Mesendoderm (in vitro differentiated cells): ENCODE measurements around the gene TYW1B.
"Not testable (repeated sequence)": the region's sequence is repeated elsewhere in the genome, so short reads cannot be mapped to it uniquely, and the experiment has no call there.

Experiments
- DNase-seq: peaks from one replicate; pipeline ENCODE4 v3.0.0; 2013
- H2AK5ac ChIP-seq: 2 replicates; pipeline ENCODE4 v1.6.1; 2013; ENCODE audit warnings: low read length, inconsistent platforms
- H2BK120ac ChIP-seq: 2 replicates; pipeline ENCODE4 v1.6.1; 2013; ENCODE audit warnings: low read depth, mild to moderate bottlenecking, low read length, moderate library complexity, mixed read lengths
- H2BK15ac ChIP-seq: replicated peaks from 2 replicates; pipeline ENCODE4 v1.6.1; 2013; ENCODE audit warnings: low read depth, mild to moderate bottlenecking, moderate library complexity
- H2BK5ac ChIP-seq: 2 replicates; pipeline ENCODE4 v1.6.1; 2013; ENCODE audit warnings: low read length, inconsistent platforms
- H3K18ac ChIP-seq: 2 replicates; pipeline ENCODE4 v1.6.1; 2013; ENCODE audit warnings: mild to moderate bottlenecking, low read length, mixed read lengths
- H3K23ac ChIP-seq: one replicate; pipeline ENCODE4 v1.6.1; 2013; ENCODE audit warnings: low read length
- H3K27ac ChIP-seq: 2 replicates; pipeline ENCODE4 v1.5.1; 2013; ENCODE audit warnings: low read depth, mild to moderate bottlenecking, inconsistent platforms, low read length, moderate library complexity
- H3K27me3 ChIP-seq: 2 replicates; pipeline ENCODE4 v1.6.1; 2013; ENCODE audit warnings: low read length, control low read depth, mild to moderate bottlenecking, inconsistent platforms; ENCODE audit not compliant: insufficient read depth, poor library complexity
- H3K36me3 ChIP-seq: 2 replicates; pipeline ENCODE4 v1.6.1; 2013; ENCODE audit warnings: low read length, inconsistent platforms; ENCODE audit not compliant: control insufficient read depth, insufficient read depth
- H3K4ac ChIP-seq: one replicate; pipeline ENCODE4 v1.6.1; 2013; ENCODE audit warnings: low read depth, mild to moderate bottlenecking, low read length, moderate library complexity
- H3K4me1 ChIP-seq: 2 replicates; pipeline ENCODE4 v1.6.1; 2013; ENCODE audit warnings: low read depth, low read length, inconsistent platforms; ENCODE audit not compliant: control insufficient read depth
- H3K4me2 ChIP-seq: 2 replicates; pipeline ENCODE4 v1.6.1; 2013; ENCODE audit warnings: low read length
- H3K4me3 ChIP-seq: 2 replicates; pipeline ENCODE4 v1.5.1; 2013; ENCODE audit warnings: mild to moderate bottlenecking, low read length
- H3K56ac ChIP-seq: one replicate; pipeline ENCODE4 v1.6.1; 2013; ENCODE audit warnings: low read length
- H3K79me1 ChIP-seq: 2 replicates; pipeline ENCODE4 v1.6.1; 2013; ENCODE audit warnings: low read length, inconsistent platforms
- H3K79me2 ChIP-seq: 2 replicates; pipeline ENCODE4 v1.6.1; 2013; ENCODE audit warnings: mild to moderate bottlenecking, low read length; ENCODE audit not compliant: control insufficient read depth, insufficient read depth
- H3K9ac ChIP-seq: 2 replicates; pipeline ENCODE4 v1.6.1; 2013; ENCODE audit warnings: low read length, inconsistent platforms
- H4K5ac ChIP-seq: one replicate; pipeline ENCODE4 v1.6.1; 2013; ENCODE audit warnings: low read length
- H4K8ac ChIP-seq: one replicate; pipeline ENCODE4 v1.6.1; 2013; ENCODE audit warnings: low read depth, mild to moderate bottlenecking, control low read depth, low read length, moderate library complexity
- WGBS: extraction: QIAGEN DNeasy Blood & Tissue Kit; methylation state at CpG from one replicate; pipeline ENCODE4 v1.1.7; 2013; ENCODE audit warnings: low lambda C conversion rate, missing lambda C conversion rate; ENCODE audit not compliant: insufficient coverage; ENCODE audit errors: extremely low coverage; 5-methylcytosine and 5-hydroxymethylcytosine counted together

Gene TYW1B

GRCh38 chr7:72760602-72761001 lies 67.4 kb downstream of the TYW1B start:
- Histone ChIP-seq H3K27ac (no peak overlapping the region), H3K4me2 (no peak overlapping the region), H2BK15ac (no peak overlapping the region), H3K79me1 (no peaks in the 10 kb centered on the region), H2BK5ac (no peak overlapping the region), H3K4me3 (no peak overlapping the region), H2AK5ac (no peak overlapping the region), H3K4me1 (no peaks in the 10 kb centered on the region), H3K36me3 (no peaks in the 10 kb centered on the region), H4K5ac (no peak overlapping the region), H2BK120ac (no peak overlapping the region), H3K23ac (no peak overlapping the region), H3K4ac (no peak overlapping the region), H3K9ac (no peak overlapping the region), H3K18ac (no peak overlapping the region), H3K56ac (no peak overlapping the region), H3K27me3 (no peaks in the 10 kb centered on the region), H3K79me2 (no peaks in the 10 kb centered on the region), H4K8ac (no peak overlapping the region)
- DNase-seq, result no peak
- no CpG with 5 or more reads among the region's 2 CpGs for WGBS

GRCh38 chr7:72754312-72754711 lies 73.7 kb downstream of the TYW1B start:
- H2BK15ac ChIP-seq, result no peak overlapping the region
- H3K79me1 ChIP-seq, result no peaks in the 10 kb centered on the region
- no peaks in the 10 kb centered on the region for H3K79me2 ChIP-seq
- H3K4me3 ChIP-seq, result no peak overlapping the region
- H2BK5ac ChIP-seq, result no peak overlapping the region
- H4K5ac ChIP-seq, result no peak overlapping the region
- H3K23ac ChIP-seq, result no peak overlapping the region
- H4K8ac ChIP-seq, result no peak overlapping the region
- WGBS, result no CpG with 5 or more reads among the region's 7 CpGs
- H2BK120ac ChIP-seq, result no peak overlapping the region
- no peak overlapping the region for H3K56ac ChIP-seq
- no peaks in the 10 kb centered on the region for H3K4me1 ChIP-seq
- no peak overlapping the region for H3K4ac ChIP-seq
- H3K4me2 ChIP-seq, result no peak overlapping the region
- DNase-seq, result peak; percentile 42
- no peak overlapping the region for H2AK5ac ChIP-seq
- no peak overlapping the region for H3K27ac ChIP-seq
- H3K36me3 ChIP-seq, result no peaks in the 10 kb centered on the region
- no peak overlapping the region for H3K18ac ChIP-seq
- H3K9ac ChIP-seq, result no peak overlapping the region
- no peaks in the 10 kb centered on the region for H3K27me3 ChIP-seq

GRCh38 chr7:72753781-72754180 lies 74.2 kb downstream of the TYW1B start:
- Histone ChIP-seq H3K36me3 (no peaks in the 10 kb centered on the region), H3K27ac (no peak overlapping the region), H3K56ac (no peak overlapping the region)

GRCh38 chr7:72753229-72753628 lies 74.8 kb downstream of the TYW1B start:
- H3K79me2 ChIP-seq, H3K79me1 ChIP-seq, H2BK15ac ChIP-seq, H3K4me1 ChIP-seq, H3K4me2 ChIP-seq, H3K27me3 ChIP-seq, H4K8ac ChIP-seq, H3K4ac ChIP-seq, H2AK5ac ChIP-seq, H3K27ac ChIP-seq, H3K56ac ChIP-seq, H2BK5ac ChIP-seq, H2BK120ac ChIP-seq, H3K36me3 ChIP-seq, H3K4me3 ChIP-seq, DNase-seq, H3K23ac ChIP-seq, H3K9ac ChIP-seq, H3K18ac ChIP-seq, H4K5ac ChIP-seq: not testable (repeated sequence)
- WGBS, result no CpG with 5 or more reads among the region's 4 CpGs

More at GRCh38 chr7:72753781-72754180, 74.2 kb downstream of the TYW1B start:
- H2BK5ac ChIP-seq, result no peak overlapping the region
- no peak overlapping the region for H2BK15ac ChIP-seq
- WGBS, result no CpG with 5 or more reads among the region's 5 CpGs
- no peak overlapping the region for H4K8ac ChIP-seq
- no peaks in the 10 kb centered on the region for H3K27me3 ChIP-seq
- no peak overlapping the region for H3K18ac ChIP-seq
- no peak overlapping the region for H3K9ac ChIP-seq
- no peak overlapping the region for H3K4me2 ChIP-seq
- DNase-seq, result no peak
- no peaks in the 10 kb centered on the region for H3K4me1 ChIP-seq
- H3K23ac ChIP-seq, result no peak overlapping the region
- H3K4ac ChIP-seq, result no peak overlapping the region
- no peaks in the 10 kb centered on the region for H3K79me2 ChIP-seq
- no peaks in the 10 kb centered on the region for H3K79me1 ChIP-seq
- no peak overlapping the region for H2AK5ac ChIP-seq
- no peak overlapping the region for H4K5ac ChIP-seq
- H2BK120ac ChIP-seq, result no peak overlapping the region
- H3K4me3 ChIP-seq, result no peak overlapping the region

GRCh38 chr7:72751978-72752377 lies 76.0 kb downstream of the TYW1B start:
- H3K23ac ChIP-seq, result no peak overlapping the region
- H4K8ac ChIP-seq, result no peak overlapping the region
- no CpG with 5 or more reads among the region's 2 CpGs for WGBS
- H2AK5ac ChIP-seq, result no peak overlapping the region
- no peaks in the 10 kb centered on the region for H3K79me1 ChIP-seq
- no peak overlapping the region for H2BK15ac ChIP-seq
- no peaks in the 10 kb centered on the region for H3K36me3 ChIP-seq
- no peak overlapping the region for H3K4ac ChIP-seq
- H3K18ac ChIP-seq, result no peak overlapping the region
- H3K27ac ChIP-seq, result no peak overlapping the region
- no peak overlapping the region for H4K5ac ChIP-seq
- H3K9ac ChIP-seq, result no peak overlapping the region
- peak; percentile 41 for DNase-seq
- H3K56ac ChIP-seq, result no peak overlapping the region
- H3K4me2 ChIP-seq, result no peak overlapping the region
- no peak overlapping the region for H2BK5ac ChIP-seq
- H3K4me1 ChIP-seq, result no peaks in the 10 kb centered on the region
- no peak overlapping the region for H3K4me3 ChIP-seq
- H3K79me2 ChIP-seq, result no peaks in the 10 kb centered on the region
- H2BK120ac ChIP-seq, result no peak overlapping the region
- H3K27me3 ChIP-seq, result no peaks in the 10 kb centered on the region

GRCh38 chr7:72751378-72751777 lies 76.6 kb downstream of the TYW1B start:
- Histone ChIP-seq H3K9ac (no peak overlapping the region), H3K4me1 (no peaks in the 10 kb centered on the region), H2BK5ac (no peak overlapping the region), H3K56ac (no peak overlapping the region), H3K36me3 (no peaks in the 10 kb centered on the region), H3K4me3 (no peak overlapping the region), H3K27ac (no peak overlapping the region), H2BK120ac (no peak overlapping the region), H2AK5ac (no peak overlapping the region), H3K79me2 (no peaks in the 10 kb centered on the region), H3K18ac (no peak overlapping the region), H3K4me2 (no peak overlapping the region), H3K79me1 (no peaks in the 10 kb centered on the region), H3K4ac (no peak overlapping the region), H3K27me3 (no peaks in the 10 kb centered on the region), H4K8ac (no peak overlapping the region), H2BK15ac (no peak overlapping the region), H3K23ac (no peak overlapping the region), H4K5ac (no peak overlapping the region)
- no CpG with 5 or more reads among the region's 2 CpGs for WGBS
- DNase-seq, result no peak
